Midbrain (tissue), 1 donor: Measurements from ENCODE around the gene TEDDM1.
"Not testable (repeated sequence)": the region's sequence is repeated elsewhere in the genome, so short reads cannot be mapped to it uniquely, and the experiment has no call there.

Source experiments
- DNase-seq: peaks from one replicate; lab custom pipeline; 2025; lab: John Stamatoyannopoulos, UW

Gene TEDDM1

GRCh38 chr1:182380199-182380598, 20.3 kb downstream of the TEDDM1 start:
- no peak for DNase-seq

GRCh38 chr1:182379781-182380180, 20.7 kb downstream of the TEDDM1 start:
- not testable (repeated sequence) for DNase-seq

GRCh38 chr1:182376936-182377574, 23.4 kb downstream of the TEDDM1 start:
- no peak for DNase-seq

GRCh38 chr1:182374101-182374834, 26.2 kb downstream of the TEDDM1 start:
- no peak for DNase-seq

- DNase-seq, result no peak
Observed at GRCh38 chr1:182370532-182370931, 29.9 kb downstream of the TEDDM1 start.

GRCh38 chr1:182368903-182369302, 31.6 kb downstream of the TEDDM1 start:
- DNase-seq, result no peak

- no peak for DNase-seq
Observed at GRCh38 chr1:182368358-182368757, 32.1 kb downstream of the TEDDM1 start.

GRCh38 chr1:182367926-182368325, 32.5 kb downstream of the TEDDM1 start:
- no peak for DNase-seq

GRCh38 chr1:182366596-182366995, 33.9 kb downstream of the TEDDM1 start:
- no peak for DNase-seq

- no peak for DNase-seq
Observed at GRCh38 chr1:182359645-182360044, 40.8 kb downstream of the TEDDM1 start.

GRCh38 chr1:182357913-182358312, 42.6 kb downstream of the TEDDM1 start:
- DNase-seq, result no peak

GRCh38 chr1:182357171-182357570, 43.3 kb downstream of the TEDDM1 start:
- DNase-seq, result no peak

GRCh38 chr1:182355723-182356098, 44.8 kb downstream of the TEDDM1 start:
- DNase-seq, result no peak

GRCh38 chr1:182351790-182352364, 48.6 kb downstream of the TEDDM1 start:
- DNase-seq, result peak; percentile 39

- no peak for DNase-seq
Observed at GRCh38 chr1:182350839-182351238, 49.6 kb downstream of the TEDDM1 start.

- DNase-seq, result no peak
Observed at GRCh38 chr1:182348961-182349747, 51.3 kb downstream of the TEDDM1 start.
